Activated CD8-positive, alpha-beta memory T cell treated with anti-CD3 and anti-CD28 coated beads for 36 hours (primary cell): ENCODE measurements around the gene SLC2A6. TPM values are rescaled to one million over a fixed set of nuclear protein-coding genes. Genes with fewer than 3 reads are reported as not detected.

Source experiments
- CTCF ChIA-PET: fragments of 350-600 bp; sonication (Branson Sonifier 250); formaldehyde crosslinking; loops from one replicate; lab custom pipeline; 2021; ENCODE audit warnings: antibody characterized with exemption; lab: Charles Lee
- POLR2A ChIA-PET: fragments of 350-600 bp; sonication (Branson Sonifier 250); formaldehyde crosslinking; loops from one replicate; lab custom pipeline; 2021; ENCODE audit warnings: antibody characterized with exemption; lab: Charles Lee
- total RNA-seq, 2 experiments: library from RNA; stranded (reverse); gene quantifications; one replicate each; pipeline ENCODE4 v1.2.3, GENCODE V29; 2021

SLC2A6 gene
- total RNA-seq, 2 experiments from 2014 or later, result 14.3 to 14.4 TPM

DNA sequence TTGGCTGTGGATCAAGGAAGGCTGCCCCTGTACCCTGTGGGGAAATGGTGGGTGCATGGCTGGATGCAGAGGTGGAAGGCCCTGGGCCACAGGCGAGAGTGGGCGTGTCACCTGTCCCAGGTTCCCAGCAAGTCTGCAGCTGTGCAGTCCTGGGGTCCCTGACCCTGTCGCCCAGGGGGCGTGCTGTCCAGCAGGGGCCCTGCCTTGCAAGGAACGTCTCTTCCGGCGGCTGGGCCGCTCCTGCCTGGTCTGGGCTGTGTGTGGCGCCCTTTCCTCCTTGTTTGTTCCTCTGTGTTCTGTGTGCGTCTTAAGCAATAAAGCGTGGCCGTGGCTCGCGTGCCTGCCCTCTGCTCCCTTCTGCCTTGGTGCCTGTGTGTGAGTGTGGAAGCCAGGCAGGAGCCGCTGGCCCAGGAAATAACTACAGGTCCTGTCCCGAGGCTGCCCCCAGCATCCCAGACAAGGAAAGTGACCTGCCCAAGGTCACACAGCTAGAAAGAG, 8.4 kb downstream of the SLC2A6 start:
- CTCF ChIA-PET, result interaction anchor here (0.6 kb wide), 1 partner anchor 1169 kb away, joined by 3 read pairs; no protein-coding TSS in a partner anchor
- POLR2A ChIA-PET, result no interaction called here

DNA sequence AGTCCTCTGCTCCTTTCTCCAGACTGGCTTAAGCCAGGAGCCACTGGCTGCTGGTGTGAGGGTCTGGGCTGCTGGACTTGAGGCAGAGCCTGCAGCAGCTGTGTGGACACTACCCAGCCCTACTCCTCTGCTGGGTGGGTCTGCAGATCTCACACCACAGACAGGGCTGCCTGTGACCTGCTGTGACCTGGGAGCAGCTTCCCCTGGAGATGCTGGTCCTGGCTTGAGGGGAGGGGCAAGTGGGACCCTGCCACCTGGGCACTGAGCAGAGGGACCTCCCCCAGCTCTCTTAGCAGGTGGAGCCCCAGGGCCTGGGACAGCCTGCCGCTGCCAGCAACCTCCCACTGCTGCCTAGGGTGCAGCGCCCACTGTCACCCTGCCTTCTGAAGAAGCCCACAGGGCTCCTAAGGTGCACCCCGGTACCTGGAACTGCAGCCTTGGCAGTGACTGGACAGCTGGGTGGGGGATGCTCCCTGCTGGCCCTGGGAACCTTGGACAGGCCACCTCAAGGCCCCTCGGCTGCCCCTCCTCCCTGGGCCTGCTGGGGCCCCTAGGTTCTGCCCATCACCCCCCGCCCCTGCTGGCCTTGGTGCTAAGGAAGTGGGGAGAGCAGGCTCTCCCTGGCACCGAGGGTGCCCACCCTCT, 10.0 kb downstream of the SLC2A6 start:
- ChIA-PET POLR2A (interaction anchor here (0.9 to 1.5 kb wide), 2 partner anchors 10 to 95 kb away, joined by 3 read pairs; partner anchors contain the start of gene CACFD1), CTCF (no interaction called here)

DNA sequence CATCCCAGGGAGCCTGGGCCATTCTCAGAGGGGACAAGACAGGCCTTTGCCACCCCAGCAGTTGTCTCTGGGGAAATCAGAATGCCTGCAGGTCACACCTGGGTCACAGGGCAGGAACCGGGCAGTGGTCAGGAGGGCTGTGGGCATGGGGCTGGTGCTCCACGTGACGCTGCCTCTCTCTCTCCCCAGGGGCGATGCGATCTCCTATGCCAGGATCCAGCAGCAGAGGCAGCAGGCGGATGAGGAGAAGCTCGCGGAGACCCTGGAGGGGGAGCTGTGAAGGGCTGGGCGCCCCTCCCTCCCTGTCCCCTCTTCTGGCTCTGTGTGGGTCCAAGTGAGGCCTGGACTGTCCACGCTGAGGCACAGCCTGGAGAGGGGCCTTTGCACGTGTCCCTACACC, 10.5 kb downstream of the SLC2A6 start:
- CTCF ChIA-PET, result no interaction called here
- POLR2A ChIA-PET, result interaction anchor here (0.9 to 1.5 kb wide), 2 partner anchors 9 to 95 kb away, joined by 3 read pairs; partner anchors contain the start of gene CACFD1

DNA sequence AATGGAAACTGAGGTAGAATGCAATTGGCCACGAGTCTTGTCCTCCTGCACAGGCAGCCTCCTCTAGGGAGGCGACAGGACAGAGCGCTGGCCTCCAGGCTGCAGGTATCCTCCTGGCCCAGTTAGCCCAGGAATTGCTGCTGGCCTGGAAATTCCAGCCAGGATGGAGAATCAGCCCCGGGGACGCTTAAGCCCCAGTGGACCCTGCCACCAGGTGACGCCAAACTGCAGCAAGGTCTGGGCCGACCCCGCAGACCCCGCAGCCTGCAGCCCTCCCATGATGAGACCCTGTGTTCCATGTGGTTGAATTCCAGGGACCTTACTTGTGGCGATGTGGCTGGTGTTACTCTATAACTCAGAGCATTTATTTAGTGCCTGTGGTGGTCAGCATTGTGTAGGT, 11.8 kb downstream of the SLC2A6 start:
- POLR2A ChIA-PET, result no interaction called here
- CTCF ChIA-PET, result no interaction called here

DNA sequence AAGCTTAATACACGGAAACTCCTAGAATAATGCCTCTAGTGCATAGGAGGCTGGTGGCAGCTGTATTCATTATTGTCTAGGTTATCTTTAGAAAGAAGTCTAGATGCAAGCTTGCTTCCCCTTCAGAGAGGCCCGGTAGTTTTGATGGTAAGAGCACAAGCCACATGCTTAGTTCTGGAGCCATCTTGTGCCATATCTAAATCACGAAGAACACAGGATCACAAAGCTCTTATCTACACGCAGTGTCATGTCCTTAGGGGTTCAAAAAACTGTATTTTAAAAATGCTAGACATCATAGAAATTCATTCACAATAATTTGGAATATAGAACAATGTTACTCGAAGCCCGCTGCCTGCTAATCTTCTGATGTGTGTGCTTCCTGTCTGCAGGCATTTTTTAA, 12.9 kb downstream of the SLC2A6 start:
- CTCF ChIA-PET, result no interaction called here

DNA sequence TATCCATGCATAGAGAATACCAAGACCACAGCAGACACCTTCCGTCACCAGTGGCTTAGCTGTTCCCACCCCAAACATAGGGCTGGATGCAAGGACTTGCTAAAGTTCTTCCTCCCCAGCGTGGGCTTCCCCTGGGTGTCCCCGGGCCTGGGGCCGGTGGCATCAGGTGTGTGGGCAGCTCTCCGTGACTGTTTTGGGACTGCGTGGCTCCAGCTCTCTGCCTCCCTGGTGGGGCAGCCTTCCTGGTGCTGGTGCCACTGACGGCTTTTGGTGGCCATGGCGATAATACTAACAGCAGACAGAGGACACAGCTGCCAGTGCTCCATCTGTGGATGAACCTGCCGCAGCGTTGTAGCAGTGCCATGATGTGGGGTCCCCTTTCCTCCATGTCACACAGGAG, 14.3 kb downstream of the SLC2A6 start:
- ChIA-PET POLR2A (no interaction called here), CTCF (no interaction called here)

More for the DNA sequence above, 12.9 kb downstream of the SLC2A6 start:
- POLR2A ChIA-PET, result no interaction called here

DNA sequence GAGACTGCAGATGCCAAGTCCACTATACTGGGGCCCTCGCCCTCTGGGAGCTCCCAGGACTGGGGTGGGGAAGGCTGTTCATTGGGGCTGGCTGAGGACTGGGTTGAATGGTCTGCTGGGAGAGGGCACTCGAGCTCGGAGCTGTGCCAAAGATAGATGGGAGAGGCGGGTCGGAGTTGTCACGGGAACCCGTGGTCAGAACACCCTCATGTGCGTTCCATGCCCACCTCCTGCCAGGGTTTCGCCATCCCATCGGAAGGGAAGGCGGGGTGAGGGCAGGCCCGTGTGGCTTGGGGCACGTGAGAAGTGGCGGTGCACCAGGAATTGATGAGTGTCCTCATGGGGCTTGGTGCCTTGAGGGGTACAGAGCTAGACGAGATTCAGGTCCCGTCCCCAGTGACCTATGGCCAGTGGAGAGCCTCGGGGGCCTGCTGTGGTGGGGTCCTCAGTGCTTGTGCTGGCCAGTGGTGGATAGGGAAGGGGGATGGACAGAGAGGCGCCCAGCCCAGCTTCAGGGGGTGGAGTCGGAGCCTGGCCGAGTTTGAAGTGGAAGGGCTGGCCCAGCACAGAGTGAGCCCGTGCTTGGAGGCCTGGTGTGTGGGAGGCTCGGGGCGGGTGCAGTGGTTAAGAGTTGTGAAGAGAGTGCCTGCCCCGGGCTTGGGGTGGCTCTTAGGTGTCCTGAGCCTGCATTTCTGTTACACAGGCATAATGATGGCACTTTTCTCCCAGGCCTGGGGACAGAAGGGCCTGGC, 14.9 kb downstream of the SLC2A6 start:
- POLR2A ChIA-PET, result no interaction called here

DNA sequence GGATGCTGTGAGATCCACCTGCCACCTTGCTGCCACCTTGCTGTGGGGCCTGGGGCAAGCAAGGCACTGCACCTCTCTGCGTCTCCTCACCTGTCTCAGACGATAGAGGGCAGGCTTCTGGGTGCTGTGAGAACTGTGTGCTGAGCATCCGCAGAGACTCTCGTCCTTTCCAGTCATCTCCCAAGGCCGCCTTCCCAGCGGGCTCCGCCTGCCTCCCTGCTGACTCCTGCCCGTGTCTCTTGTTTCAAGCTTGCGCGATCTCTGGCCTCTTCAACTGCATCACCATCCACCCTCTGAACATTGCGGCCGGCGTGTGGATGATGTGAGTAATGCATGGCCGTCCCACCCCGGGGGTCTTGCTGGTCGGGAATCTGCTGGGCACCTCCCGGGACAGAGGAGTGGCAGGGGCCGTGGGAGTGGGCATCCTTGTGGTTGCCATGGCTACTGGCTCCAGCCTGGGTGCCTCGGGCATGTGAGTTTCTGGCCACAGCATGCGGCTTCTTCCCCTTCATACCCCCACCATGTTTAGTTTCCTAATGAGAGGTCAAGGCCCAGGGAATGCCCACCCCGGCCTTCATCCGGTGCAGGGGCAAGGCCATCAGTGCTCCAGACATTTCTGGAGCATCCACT, 15.6 kb downstream of the SLC2A6 start:
- POLR2A ChIA-PET, result no interaction called here
- CTCF ChIA-PET, result interaction anchor here (0.9 kb wide), 1 partner anchor 23 kb away, joined by 3 read pairs; no protein-coding TSS in a partner anchor

More for the DNA sequence above, 14.9 kb downstream of the SLC2A6 start:
- CTCF ChIA-PET, result no interaction called here

DNA sequence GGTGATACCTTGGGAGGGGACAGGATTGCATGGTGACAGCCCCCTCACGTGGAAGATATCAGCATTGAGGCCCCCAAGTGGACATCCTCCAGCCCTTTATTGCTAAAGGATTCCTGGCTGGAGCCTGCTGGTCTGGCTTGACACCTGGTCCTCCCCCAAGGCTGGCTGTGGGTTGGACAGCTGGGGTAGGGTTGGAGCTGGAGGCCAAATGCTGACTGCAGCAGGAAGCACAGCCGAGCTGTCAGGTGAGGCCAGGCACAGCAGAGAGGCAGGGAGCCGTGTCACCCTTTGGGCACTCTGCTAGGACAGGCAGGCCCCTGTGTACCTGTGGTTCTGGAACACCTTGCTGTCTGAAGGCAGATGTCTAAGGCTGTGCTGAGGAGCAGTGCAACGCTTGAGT, 16.9 kb downstream of the SLC2A6 start:
- POLR2A ChIA-PET, result no interaction called here
- CTCF ChIA-PET, result interaction anchor here (1.5 kb wide), 1 partner anchor 24 kb away, joined by 4 read pairs; no protein-coding TSS in a partner anchor

DNA sequence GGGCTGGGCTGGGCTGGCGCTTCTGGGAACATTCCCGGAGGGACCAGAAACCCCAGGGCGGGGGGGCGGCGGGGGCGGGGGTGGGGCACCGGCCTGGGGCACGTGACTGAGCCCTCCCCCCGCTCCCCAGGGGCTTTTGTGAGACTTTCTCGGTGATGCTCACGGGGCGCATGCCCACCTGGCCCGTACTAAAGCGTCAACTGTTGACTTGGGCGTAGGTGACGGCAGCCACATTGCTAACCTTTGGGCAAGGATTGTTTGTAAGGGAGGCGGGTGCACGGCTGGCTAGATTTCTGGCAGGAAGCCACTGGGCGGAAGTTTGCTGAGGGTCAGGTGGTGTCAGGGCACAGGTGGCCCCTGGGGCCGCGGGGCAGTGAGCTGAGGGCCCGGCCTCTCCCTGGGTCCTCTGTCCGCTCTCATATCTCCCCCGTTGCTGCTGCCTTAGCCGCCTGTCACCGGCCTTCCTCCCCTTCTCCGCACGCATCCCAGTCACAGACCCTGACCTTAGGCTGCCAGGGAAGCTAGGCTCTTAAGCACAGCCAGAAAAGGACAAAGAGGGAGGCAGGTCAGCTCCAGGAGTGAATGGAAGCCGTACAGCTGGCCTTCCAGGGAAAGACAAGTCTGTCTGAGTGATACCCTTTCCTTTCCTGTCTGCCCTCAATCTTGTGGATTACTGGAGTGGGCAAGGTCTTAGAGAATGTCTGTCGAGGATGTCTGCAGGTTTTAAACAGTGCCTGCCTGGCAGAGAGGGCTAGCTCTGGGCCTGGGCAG, 18.3 kb downstream of the SLC2A6 start:
- CTCF ChIA-PET, result interaction anchor here (0.6 to 1.5 kb wide), 2 partner anchors 26 to 610 kb away, joined by 3 to 4 read pairs; no protein-coding TSS in a partner anchor
- POLR2A ChIA-PET, result interaction anchor here (1.2 to 2.1 kb wide), 3 partner anchors 18 to 90 kb away, joined by 3 to 7 read pairs (median 4); partner anchors contain the start of gene SLC2A6

DNA sequence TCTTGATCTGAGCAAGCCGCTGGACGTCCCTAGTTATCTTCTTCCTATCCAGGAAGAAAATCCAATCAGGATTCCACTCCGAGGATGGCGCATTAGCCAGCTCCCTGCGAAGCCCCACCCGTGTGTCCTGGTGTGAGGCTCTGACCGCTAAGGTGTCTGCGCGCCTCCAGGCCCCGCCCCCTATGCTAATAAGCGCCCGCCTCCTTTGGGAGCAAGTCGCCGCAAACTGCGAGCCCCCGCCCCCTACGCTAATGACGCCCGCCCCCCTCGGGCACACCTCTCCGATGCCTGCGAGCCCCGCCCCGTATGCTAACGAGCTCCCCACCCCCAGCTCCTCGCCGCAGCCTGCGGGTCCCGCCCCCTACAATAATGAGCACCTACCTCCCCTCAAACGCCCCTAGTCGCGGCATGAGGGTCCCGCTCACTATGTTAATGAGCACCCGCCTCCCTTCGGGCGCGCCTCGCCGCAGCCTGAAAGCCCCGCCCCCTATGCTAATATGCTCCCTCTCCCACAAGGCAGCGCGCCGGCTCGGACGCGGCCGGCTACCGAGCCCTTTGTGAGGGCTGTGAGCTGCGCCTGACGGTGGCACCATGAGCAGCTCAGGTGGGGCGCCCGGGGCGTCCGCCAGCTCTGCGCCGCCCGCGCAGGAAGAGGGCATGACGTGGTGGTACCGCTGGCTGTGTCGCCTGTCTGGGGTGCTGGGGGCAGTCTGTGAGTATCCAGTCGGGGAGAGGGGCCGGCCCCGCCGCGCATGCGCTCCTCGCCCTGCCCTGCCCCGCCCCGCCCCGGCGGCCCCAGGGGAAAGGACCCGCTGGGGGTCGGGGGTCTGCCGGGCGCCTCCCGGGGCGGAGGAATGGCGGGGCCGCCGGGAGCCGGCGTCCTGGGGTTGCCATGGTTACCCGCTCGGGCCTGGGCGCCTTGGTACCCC, 19.2 kb downstream of the SLC2A6 start, which contains the start of gene CACFD1:
Gene CACFD1, plus strand, starts transcription at position 503 of the 929 bp plus-strand sequence. Its CDS starts 89 bp downstream, at position 592.
- ChIA-PET POLR2A (interaction anchor here (0.6 to 2.1 kb wide), 5 partner anchors 8 to 790 kb away, joined by 3 to 7 read pairs (median 3); partner anchors contain the start of genes DDX31 and SLC2A6), CTCF (interaction anchor here (0.5 to 0.7 kb wide), 2 partner anchors 25 to 86 kb away, joined by 3 read pairs; no protein-coding TSS in a partner anchor)

DNA sequence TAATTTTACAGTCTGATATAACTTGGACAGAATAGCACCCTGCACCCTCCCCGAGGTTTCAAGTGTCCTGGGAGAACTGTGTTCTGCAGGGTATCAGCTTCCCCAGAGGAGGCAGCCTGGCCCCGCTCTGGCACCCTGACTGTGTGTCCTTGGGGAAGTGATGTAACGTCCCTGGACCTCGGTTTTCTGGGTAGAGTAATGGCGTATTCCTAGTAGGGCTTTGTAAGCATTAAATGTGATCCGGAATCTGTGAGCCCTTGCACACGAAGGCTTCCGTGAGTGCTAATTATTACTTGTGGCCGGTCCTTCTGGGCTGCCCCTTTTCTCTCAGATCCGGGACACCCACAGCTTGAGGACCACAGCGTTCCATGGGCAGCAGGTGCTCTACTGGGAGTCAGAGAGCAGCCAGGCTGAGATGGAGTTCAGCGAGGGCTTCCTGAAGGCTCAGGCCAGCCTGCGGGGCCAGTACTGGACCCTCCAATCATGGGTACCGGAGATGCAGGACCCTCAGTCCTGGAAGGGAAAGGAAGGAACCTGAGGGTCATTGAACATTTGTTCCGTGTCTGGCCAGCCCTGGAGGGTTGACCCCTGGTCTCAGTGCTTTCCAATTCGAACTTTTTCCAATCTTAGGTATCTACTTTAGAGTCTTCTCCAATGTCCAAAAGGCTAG, 20.1 kb downstream of the SLC2A6 start:
- ChIA-PET POLR2A (interaction anchor here (0.5 to 1.5 kb wide), 4 partner anchors 9 to 88 kb away, joined by 3 to 4 read pairs (median 3); no protein-coding TSS in a partner anchor), CTCF (interaction anchor here (0.5 kb wide), 1 partner anchor 85 kb away, joined by 3 read pairs; no protein-coding TSS in a partner anchor)

DNA sequence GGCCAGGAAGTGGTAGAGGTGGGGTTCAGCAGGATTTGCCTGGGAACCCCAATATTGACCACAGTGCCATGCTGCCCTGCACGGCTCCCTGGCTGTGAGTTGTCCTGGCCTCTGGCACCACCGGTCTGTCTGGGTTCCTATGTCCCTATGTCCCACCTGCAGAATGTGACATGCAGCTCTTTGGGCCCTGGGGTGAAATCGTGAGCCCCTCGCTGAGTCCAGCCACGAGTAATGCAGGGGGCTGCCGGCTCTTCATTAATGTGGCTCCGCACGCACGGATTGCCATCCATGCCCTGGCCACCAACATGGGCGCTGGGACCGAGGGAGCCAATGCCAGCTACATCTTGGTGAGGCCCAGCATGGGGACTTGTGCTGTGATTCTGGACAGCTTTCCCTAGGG, 21.2 kb downstream of the SLC2A6 start:
- POLR2A ChIA-PET, result no interaction called here
- CTCF ChIA-PET, result no interaction called here

DNA sequence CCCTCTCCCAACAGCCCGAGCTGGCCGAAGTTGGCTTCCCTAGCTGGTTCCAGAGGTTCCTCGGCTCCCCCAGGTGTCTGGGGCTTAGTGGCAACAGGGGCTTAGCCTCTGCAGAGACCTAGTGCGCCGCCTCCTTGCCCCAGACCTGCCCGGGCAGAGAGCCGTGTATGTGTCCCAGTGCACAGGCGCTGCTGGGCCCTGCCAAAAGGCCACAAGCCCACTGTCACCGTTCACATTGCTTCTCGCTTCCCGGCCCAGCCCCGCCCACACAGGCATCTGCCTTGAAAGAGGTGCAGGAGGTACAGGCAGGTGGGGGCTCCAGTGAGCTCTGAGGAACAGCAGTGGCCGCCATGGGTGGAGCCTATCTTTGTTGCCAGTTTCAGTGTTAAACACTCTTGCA, 21.7 kb downstream of the SLC2A6 start:
- ChIA-PET POLR2A (no interaction called here), CTCF (no interaction called here)

DNA sequence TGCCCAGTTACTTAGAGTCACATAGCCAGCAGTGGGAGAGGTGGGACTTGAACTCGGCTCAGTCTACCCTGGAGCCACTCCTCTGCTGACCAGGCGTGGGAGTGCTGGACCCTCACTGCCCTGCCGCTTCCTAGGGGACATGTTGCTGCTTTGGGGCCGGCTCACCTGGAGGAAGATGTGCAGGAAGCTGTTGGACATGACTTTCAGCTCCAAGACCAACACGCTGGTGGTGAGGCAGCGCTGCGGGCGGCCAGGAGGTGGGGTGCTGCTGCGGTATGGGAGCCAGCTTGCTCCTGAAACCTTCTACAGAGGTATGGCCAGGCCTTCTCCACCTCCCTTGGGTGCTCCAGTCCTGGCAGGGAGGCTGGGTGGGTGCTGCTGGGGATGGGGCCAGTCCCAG, 22.5 kb downstream of the SLC2A6 start:
- CTCF ChIA-PET, result no interaction called here

DNA sequence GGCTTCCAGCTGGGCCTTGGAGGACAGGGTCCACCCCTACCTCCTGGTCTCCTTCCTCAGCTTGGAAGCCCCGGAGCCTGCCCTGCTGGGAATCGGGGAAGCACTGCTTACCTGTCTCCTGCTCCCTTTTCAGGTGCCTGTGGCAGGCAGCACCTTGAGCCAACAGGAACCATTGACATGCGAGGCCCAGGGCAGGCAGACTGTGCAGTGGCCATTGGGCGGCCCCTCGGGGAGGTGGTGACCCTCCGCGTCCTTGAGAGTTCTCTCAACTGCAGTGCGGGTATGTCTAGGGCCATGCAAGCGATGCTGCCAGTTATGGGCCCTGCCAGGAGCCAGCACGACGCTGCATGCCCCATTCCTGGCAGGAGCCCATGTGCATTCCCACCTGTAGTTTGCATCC, 23.0 kb downstream of the SLC2A6 start:
- ChIA-PET POLR2A (no interaction called here), CTCF (no interaction called here)

More for the DNA sequence above, 22.5 kb downstream of the SLC2A6 start:
- POLR2A ChIA-PET, result no interaction called here
